A549 (cell line): ENCODE data around the gene GRPEL2.

Source experiments
- CHD2 ChIP-seq: fragments of 150-350 bp; IDR thresholded peaks from 2 replicates; pipeline ENCODE4 v1.6.1; 2014; ENCODE audit warnings: low read length; ENCODE audit not compliant: partially characterized antibody
- EP300 ChIP-seq, 2 experiments: fragments of >200 bp; sonication (Bioruptor Twin); formaldehyde crosslinking; IDR thresholded peaks; 2 replicates in 1 of 2; 3 replicates in 1 of 2; pipeline ENCODE4 v1.6.1; 2016 to 2017
- HOXB13 ChIP-seq: fragments of 250-450 bp; sonication (Bioruptor Pico); IDR thresholded peaks from 2 replicates; pipeline ENCODE4 v1.5.0; 2020; ENCODE audit warnings: low read depth, mild to moderate bottlenecking, moderate library complexity
- JUN ChIP-seq, 2 experiments: fragments of >200 bp; sonication (Bioruptor Twin); formaldehyde crosslinking; IDR thresholded peaks; 2 replicates in 1 of 2; 3 replicates in 1 of 2; pipeline ENCODE4 v1.6.1; 2016 to 2017
- NPAS2 ChIP-seq: fragments of 250-450 bp; sonication (Bioruptor Pico); IDR thresholded peaks from 2 replicates; pipeline ENCODE4 v1.8.0; 2022; ENCODE audit warnings: mild to moderate bottlenecking, moderate library complexity, borderline replicate concordance
- POLR2A ChIP-seq: IDR thresholded peaks from 2 replicates; pipeline ENCODE4 v1.6.1; 2012; ENCODE audit warnings: mild to moderate bottlenecking, low read length
- RAD21 ChIP-seq, 2 experiments: fragments of >200 bp in 1 of 2; sonication (Bioruptor Twin) in 1 of 2; formaldehyde crosslinking in 1 of 2; IDR thresholded peaks in 1 of 2; conservative IDR thresholded peaks in 1 of 2; 2 replicates in 1 of 2; 3 replicates in 1 of 2; pipeline ENCODE4 v1.6.1; 2012 to 2018; ENCODE audit warnings: inconsistent platforms in 1 of 2
- SMC3 ChIP-seq: fragments of >200 bp; sonication (Bioruptor Twin); formaldehyde crosslinking; IDR thresholded peaks from 3 replicates; pipeline ENCODE4 v1.6.1; 2018; ENCODE audit warnings: inconsistent platforms
- ZFP36 ChIP-seq: fragments of 450-650 bp; IDR thresholded peaks from 2 replicates; pipeline ENCODE4 v1.6.1; 2014; ENCODE audit warnings: borderline replicate concordance; ENCODE audit not compliant: partially characterized antibody
- TF ChIP-seq, protein P1 (sequence below): fragments of >200 bp; sonication (Bioruptor Twin); formaldehyde crosslinking; IDR thresholded peaks from 3 replicates; pipeline ENCODE4 v1.5.1; 2016
- TF ChIP-seq, protein P2 (sequence below): IDR thresholded peaks from 2 replicates; pipeline ENCODE4 v1.6.1; 2012; ENCODE audit warnings: low read depth, borderline replicate concordance
- TF ChIP-seq, protein P3 (sequence below): IDR thresholded peaks from 2 replicates; pipeline ENCODE4 v1.6.1; 2012

DNA sequence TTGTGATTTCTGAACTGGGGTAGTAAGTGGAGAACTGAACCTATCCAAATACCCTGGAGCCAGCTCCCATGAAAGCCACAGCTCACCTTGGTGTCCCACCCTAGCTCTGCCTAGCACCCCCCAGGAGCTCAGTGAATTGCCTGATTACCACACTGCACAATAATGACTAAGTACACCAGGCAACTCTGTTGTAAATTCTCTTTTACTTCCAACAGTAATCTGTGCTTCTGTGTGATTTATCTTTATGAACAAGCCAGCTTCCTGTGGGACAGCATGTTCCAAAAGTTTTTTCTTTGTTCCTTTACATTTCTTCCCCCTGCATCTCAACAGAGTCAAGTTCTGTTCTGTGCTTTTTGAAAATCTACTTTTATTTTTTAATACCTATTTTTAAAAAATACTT, 22.1 kb upstream of the GRPEL2 start:
- TF ChIP-seq, protein P1, sequence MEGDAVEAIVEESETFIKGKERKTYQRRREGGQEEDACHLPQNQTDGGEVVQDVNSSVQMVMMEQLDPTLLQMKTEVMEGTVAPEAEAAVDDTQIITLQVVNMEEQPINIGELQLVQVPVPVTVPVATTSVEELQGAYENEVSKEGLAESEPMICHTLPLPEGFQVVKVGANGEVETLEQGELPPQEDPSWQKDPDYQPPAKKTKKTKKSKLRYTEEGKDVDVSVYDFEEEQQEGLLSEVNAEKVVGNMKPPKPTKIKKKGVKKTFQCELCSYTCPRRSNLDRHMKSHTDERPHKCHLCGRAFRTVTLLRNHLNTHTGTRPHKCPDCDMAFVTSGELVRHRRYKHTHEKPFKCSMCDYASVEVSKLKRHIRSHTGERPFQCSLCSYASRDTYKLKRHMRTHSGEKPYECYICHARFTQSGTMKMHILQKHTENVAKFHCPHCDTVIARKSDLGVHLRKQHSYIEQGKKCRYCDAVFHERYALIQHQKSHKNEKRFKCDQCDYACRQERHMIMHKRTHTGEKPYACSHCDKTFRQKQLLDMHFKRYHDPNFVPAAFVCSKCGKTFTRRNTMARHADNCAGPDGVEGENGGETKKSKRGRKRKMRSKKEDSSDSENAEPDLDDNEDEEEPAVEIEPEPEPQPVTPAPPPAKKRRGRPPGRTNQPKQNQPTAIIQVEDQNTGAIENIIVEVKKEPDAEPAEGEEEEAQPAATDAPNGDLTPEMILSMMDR, result no peak
- no peak for TF ChIP-seq CHD2
- no peak for TF ChIP-seq POLR2A
- TF ChIP-seq NPAS2 (CRISPR knock-in tag), result no peak
- TF ChIP-seq RAD21 (conservative IDR thresholded peaks at IDR 0.05 in 1 of 2, IDR thresholded peaks at IDR 0.05 in 1 of 2), result no peak
- TF ChIP-seq, protein P2, sequence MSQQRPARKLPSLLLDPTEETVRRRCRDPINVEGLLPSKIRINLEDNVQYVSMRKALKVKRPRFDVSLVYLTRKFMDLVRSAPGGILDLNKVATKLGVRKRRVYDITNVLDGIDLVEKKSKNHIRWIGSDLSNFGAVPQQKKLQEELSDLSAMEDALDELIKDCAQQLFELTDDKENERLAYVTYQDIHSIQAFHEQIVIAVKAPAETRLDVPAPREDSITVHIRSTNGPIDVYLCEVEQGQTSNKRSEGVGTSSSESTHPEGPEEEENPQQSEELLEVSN, result no peak
- no peak for TF ChIP-seq EP300 (IDR thresholded peaks at IDR 0.05)
- TF ChIP-seq SMC3, result no peak
- TF ChIP-seq JUN (IDR thresholded peaks at IDR 0.05), result no peak
- no peak for TF ChIP-seq ZFP36
- TF ChIP-seq, protein P3, sequence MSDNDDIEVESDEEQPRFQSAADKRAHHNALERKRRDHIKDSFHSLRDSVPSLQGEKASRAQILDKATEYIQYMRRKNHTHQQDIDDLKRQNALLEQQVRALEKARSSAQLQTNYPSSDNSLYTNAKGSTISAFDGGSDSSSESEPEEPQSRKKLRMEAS, result no peak
- TF ChIP-seq HOXB13, result no peak
